Suprapubic skin (tissue), 4 donors: ENCODE measurements around the gene THAP11.

Experiments used
- CTCF ChIP-seq, 2 donors: fragments of 200-600 bp in 1 of 2; fragments of 450-650 bp in 1 of 2; sonication (generic) in 1 of 2; IDR thresholded peaks; one replicate each; pipeline ENCODE4 v1.5.1; 2016 to 2019; ENCODE audit warnings: antibody characterized with exemption in 2 of 2, mild to moderate bottlenecking in 1 of 2, moderate library complexity in 1 of 2
- POLR2A ChIP-seq, 2 donors: fragments of 450-650 bp; IDR thresholded peaks; one replicate each; pipeline ENCODE4 v1.6.1; 2017; ENCODE audit warnings: antibody characterized with exemption in 2 of 2, mild to moderate bottlenecking in 2 of 2, moderate library complexity in 2 of 2
- POLR2AphosphoS5 ChIP-seq, 3 donors: sonication (generic); formaldehyde crosslinking; IDR thresholded peaks; one replicate each; pipeline ENCODE4 v1.6.1; 2017; ENCODE audit warnings: antibody characterized with exemption in 3 of 3

GRCh38 chr16:67825906-67826305, 16.2 kb upstream of the THAP11 start:
- no peak for TF ChIP-seq CTCF (IDR thresholded peaks at IDR 0.05)
- TF ChIP-seq POLR2A (IDR thresholded peaks at IDR 0.05) = no peak
- no peak for TF ChIP-seq POLR2AphosphoS5 (IDR thresholded peaks at IDR 0.05)
